Osteocyte (in vitro differentiated cells): ENCODE measurements around the gene CDH4. TPM values are rescaled to one million over a fixed set of nuclear protein-coding genes. Genes with fewer than 3 reads are reported as not detected.

Source experiments
- DNase-seq: peaks from one replicate; pipeline ENCODE4 v3.0.0; 2021; ENCODE audit warnings: mixed read lengths; ENCODE audit not compliant: unreplicated experiment; ENCODE audit errors: extremely low spot score
- H3K27ac Mint-ChIP-seq: one replicate; pipeline ENCODE4 v1.8.0; 2021; ENCODE audit warnings: mild to moderate bottlenecking, mixed read lengths; ENCODE audit not compliant: unreplicated experiment
- H3K27me3 Mint-ChIP-seq: one replicate; pipeline ENCODE4 v1.8.0; 2021; ENCODE audit warnings: mixed read lengths; ENCODE audit not compliant: unreplicated experiment
- H3K36me3 Mint-ChIP-seq: one replicate; pipeline ENCODE4 v1.8.0; 2021; ENCODE audit warnings: mixed read lengths; ENCODE audit not compliant: unreplicated experiment
- H3K4me1 Mint-ChIP-seq: one replicate; pipeline ENCODE4 v1.8.0; 2021; ENCODE audit warnings: mixed read lengths; ENCODE audit not compliant: unreplicated experiment
- H3K4me3 Mint-ChIP-seq: one replicate; pipeline ENCODE4 v1.8.0; 2021; ENCODE audit warnings: mild to moderate bottlenecking, moderate library complexity, mixed read lengths; ENCODE audit not compliant: unreplicated experiment
- H3K9me3 Mint-ChIP-seq: one replicate; pipeline ENCODE4 v1.8.0; 2021; ENCODE audit warnings: mixed read lengths; ENCODE audit not compliant: unreplicated experiment
- total RNA-seq: library from RNA; stranded (reverse); gene quantifications from 2 replicates; pipeline ENCODE4 v1.2.1, GENCODE V29; 2021
- TF ChIP-seq, protein P1 (sequence below): fragments of 200-600 bp; sonication (generic); IDR thresholded peaks from 2 replicates; pipeline ENCODE4 v1.5.0; 2021; ENCODE audit warnings: antibody characterized with exemption, mild to moderate bottlenecking, moderate library complexity

CDH4 gene
- total RNA-seq, 1 donor from 2014 or later: 1.3 TPM

DNA sequence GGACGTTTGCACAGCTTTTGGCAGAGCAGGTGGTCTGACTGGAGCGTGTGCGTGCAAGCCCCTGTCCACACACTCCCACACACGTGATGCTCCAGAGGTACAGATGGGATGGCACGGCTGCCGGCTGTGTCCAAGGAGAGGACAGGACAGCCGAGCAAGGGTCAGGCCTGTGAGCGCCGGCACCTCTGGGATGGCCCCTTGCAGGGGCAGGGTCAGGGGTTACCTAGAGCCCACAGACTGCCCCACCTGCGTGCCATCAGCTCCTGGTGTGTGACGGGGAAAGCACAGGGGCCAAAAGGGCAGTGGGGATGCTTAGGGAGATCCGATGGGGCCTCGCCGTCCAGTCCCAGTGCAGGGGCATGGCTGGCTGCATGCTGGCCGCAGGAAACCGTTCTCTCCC, 623.9 kb downstream of the CDH4 start:
- peaks cover 4% of the 10 kb centered on the region for H3K9me3 Mint-ChIP-seq
- no peak for DNase-seq
- no peaks in the 10 kb centered on the region for H3K4me1 Mint-ChIP-seq
- TF ChIP-seq, protein P1, sequence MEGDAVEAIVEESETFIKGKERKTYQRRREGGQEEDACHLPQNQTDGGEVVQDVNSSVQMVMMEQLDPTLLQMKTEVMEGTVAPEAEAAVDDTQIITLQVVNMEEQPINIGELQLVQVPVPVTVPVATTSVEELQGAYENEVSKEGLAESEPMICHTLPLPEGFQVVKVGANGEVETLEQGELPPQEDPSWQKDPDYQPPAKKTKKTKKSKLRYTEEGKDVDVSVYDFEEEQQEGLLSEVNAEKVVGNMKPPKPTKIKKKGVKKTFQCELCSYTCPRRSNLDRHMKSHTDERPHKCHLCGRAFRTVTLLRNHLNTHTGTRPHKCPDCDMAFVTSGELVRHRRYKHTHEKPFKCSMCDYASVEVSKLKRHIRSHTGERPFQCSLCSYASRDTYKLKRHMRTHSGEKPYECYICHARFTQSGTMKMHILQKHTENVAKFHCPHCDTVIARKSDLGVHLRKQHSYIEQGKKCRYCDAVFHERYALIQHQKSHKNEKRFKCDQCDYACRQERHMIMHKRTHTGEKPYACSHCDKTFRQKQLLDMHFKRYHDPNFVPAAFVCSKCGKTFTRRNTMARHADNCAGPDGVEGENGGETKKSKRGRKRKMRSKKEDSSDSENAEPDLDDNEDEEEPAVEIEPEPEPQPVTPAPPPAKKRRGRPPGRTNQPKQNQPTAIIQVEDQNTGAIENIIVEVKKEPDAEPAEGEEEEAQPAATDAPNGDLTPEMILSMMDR: no peak
- no peaks in the 10 kb centered on the region for H3K36me3 Mint-ChIP-seq
- H3K4me3 Mint-ChIP-seq: no peak overlapping the region
- no peak overlapping the region for H3K27ac Mint-ChIP-seq
- H3K27me3 Mint-ChIP-seq: no peaks in the 10 kb centered on the region

DNA sequence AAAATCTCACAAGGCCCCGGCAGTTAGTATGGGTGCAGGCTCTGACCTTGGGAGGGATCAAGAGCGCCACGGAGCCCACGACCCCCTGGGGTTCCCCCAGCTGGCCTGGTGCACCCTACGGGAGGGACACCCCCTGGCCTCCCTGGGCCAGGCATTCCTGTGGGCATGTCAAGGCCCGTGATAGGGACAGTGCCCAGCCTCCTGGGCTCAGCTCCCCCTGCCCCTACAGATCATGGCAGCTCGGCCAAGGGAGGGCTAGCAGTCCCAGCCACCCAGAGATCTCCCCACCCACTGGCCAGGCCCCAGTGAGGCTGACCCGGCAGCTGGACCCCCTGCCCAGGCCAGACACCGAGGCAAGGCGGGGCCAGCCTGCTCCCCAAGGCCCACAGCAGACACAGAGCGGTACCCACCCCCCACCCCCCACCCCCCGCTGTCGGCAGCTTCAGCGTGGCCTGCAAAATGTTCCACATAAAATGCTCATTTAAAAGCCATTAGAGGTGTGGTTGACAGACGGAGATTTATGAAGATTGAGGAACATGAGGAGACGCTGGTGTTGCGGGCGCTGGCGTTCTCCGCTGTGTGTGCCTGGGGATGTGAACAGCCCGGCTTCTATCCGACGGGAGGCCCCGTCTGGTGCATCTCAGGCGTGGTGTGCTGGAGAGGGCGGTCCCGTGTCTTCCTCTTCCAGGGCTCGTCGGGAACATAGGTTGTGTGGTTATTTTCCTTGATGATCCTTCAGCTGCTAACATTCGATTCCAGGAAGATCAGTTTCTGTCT, 625.1 kb downstream of the CDH4 start:
- no peak for DNase-seq
- Mint-ChIP-seq H3K9me3 (no peaks in the 10 kb centered on the region), H3K4me1 (no peaks in the 10 kb centered on the region), H3K4me3 (no peak overlapping the region), H3K27me3 (no peaks in the 10 kb centered on the region), H3K27ac (no peak overlapping the region), H3K36me3 (no peaks in the 10 kb centered on the region)
- TF ChIP-seq, protein P1: no peak

DNA sequence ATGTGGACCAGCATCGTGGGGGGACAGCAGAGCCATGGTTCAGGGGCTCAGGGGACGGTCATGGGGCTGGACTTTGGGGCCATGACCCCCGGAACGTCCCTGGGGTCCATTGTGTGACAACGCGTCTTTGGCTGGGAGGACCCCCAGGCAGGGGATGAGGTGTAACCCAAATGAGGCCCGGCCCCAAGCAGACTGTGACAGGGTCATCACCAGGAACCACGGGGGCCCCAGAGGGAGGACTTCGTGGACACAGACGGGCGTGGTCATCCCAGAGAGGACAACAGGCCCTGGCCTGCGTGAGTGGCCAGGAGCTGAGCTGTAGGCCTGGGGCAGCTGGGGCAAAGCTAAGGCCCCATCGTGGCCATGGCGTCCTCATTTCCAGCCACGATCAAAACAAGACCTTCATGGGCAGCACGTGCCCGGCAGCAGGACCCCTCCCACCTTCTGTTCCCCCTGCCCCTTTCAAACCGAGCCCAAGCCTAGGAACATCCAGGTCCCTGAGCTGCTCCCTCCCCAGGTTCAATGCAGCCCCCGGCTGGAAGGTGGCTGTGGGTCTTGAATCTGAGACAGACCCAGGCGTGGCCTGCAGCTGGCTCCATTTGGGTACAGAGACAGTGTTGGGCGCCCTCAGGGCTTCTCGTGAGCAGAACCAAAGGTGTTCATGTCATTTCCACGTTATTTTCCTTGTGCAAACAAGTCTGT, 625.9 kb downstream of the CDH4 start:
- H3K27ac Mint-ChIP-seq: no peak overlapping the region
- DNase-seq: no peak
- no peak overlapping the region for H3K4me3 Mint-ChIP-seq
- TF ChIP-seq, protein P1: no peak
- no peaks in the 10 kb centered on the region for H3K4me1 Mint-ChIP-seq
- H3K27me3 Mint-ChIP-seq: no peaks in the 10 kb centered on the region
- no peaks in the 10 kb centered on the region for H3K36me3 Mint-ChIP-seq
- no peaks in the 10 kb centered on the region for H3K9me3 Mint-ChIP-seq

DNA sequence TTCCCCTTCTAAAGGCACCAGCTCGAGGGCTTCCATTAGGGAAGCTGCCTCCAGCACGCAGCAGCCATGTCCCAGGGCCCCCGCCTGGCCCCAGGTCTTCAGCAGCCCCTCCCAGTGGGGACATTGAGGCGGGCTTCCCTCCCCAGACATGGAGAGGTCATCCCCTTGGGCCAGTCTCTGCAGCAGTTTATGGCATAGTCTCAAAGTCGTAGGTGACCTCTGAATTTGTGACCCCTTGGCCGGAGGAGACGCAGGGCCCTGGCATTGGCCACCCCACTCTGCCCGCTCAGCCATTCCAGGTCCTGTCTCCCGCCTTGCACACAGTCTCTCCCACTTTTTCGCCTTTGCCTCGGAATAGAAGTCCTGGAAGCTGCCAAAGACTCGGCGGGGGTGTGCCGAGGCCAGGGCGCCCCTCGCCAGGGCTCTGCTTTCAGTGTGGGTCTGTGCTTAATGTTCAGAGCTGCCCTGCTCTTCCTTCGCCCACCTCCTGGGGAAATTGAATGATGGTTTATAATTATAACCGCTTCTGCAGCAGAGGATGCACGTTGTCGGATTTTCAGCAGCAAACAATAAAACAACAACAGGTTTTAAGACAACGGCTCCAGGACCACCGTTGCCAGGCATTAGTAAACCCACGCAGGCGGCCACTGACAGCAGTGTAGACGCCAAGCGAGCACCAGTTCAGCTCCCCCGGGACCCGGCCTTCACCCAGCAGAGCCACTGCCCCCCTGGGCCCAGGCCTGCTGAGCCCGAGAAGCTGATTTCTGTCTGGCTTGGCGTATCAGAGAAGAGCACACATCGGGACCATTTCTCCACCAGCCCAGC, 626.6 kb downstream of the CDH4 start:
- H3K9me3 Mint-ChIP-seq: no peaks in the 10 kb centered on the region
- no peaks in the 10 kb centered on the region for H3K36me3 Mint-ChIP-seq
- TF ChIP-seq, protein P1: no peak
- no peaks in the 10 kb centered on the region for H3K27me3 Mint-ChIP-seq
- DNase-seq: no peak
- H3K4me1 Mint-ChIP-seq: peaks cover 3% of the 10 kb centered on the region
- H3K4me3 Mint-ChIP-seq: no peak overlapping the region
- H3K27ac Mint-ChIP-seq: no peak overlapping the region

DNA sequence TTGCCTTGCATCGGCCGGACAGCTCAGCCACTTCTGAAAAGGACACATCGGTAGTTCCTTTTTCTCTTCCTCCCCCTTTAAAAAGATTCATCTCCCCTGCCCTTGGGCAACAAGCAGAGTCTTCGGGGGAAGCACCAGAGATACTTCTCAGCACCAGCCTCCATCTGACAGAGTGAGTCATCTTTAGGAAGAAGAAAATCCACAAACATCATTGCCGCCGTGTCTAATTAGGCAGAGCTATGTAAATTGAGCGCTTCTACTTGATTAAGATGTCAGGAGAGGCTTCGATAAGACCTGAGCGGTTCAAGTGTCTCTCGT, 627.2 kb downstream of the CDH4 start:
- no peak overlapping the region for H3K4me3 Mint-ChIP-seq
- TF ChIP-seq, protein P1: no peak
- no peaks in the 10 kb centered on the region for H3K36me3 Mint-ChIP-seq
- no peaks in the 10 kb centered on the region for H3K27me3 Mint-ChIP-seq
- H3K4me1 Mint-ChIP-seq: peaks cover 3% of the 10 kb centered on the region
- no peaks in the 10 kb centered on the region for H3K9me3 Mint-ChIP-seq
- no peak overlapping the region for H3K27ac Mint-ChIP-seq
- no peak for DNase-seq
